Vagina (tissue), 2 donors: ENCODE results near the gene CDH13. TPM values are rescaled to one million over a fixed set of nuclear protein-coding genes. Genes with fewer than 3 reads are reported as not detected.

ENCODE experiments used
- DNase-seq, 2 donors: peaks; one replicate each; pipeline ENCODE4 v3.0.0-alpha.2; 2017; ENCODE audit errors: extremely low spot score in 2 of 2
- H3K27ac ChIP-seq: fragments of 200-600 bp; sonication (generic); one replicate; pipeline ENCODE4 v1.5.1; 2019
- H3K27me3 ChIP-seq: fragments of 200-600 bp; sonication (generic); one replicate; pipeline ENCODE4 v1.5.1; 2019
- H3K36me3 ChIP-seq, 2 donors: fragments of 200-600 bp; sonication (generic); one replicate each; pipeline ENCODE4 v1.5.1; 2017 to 2019
- H3K4me1 ChIP-seq: fragments of 200-600 bp; sonication (generic); one replicate; pipeline ENCODE4 v1.5.1; 2019
- H3K4me3 ChIP-seq, 2 donors: fragments of 200-600 bp; sonication (generic); 1 replicate in 1 of 2; 2 replicates in 1 of 2; pipeline ENCODE4 v1.5.1; 2016 to 2019
- H3K9me3 ChIP-seq: fragments of 200-600 bp; sonication (generic); one replicate; pipeline ENCODE4 v1.5.1; 2019
- CTCF ChIP-seq, 3 experiments: fragments of 450-650 bp in 2 of 3; fragments of 200-600 bp in 1 of 3; sonication (generic) in 1 of 3; IDR thresholded peaks; one replicate each; pipeline ENCODE4 v1.5.1; 2017 to 2019; ENCODE audit warnings: antibody characterized with exemption in 3 of 3, mild to moderate bottlenecking in 2 of 3, moderate library complexity in 2 of 3
- POLR2A ChIP-seq, 2 donors: fragments of 450-650 bp; IDR thresholded peaks; one replicate each; pipeline ENCODE4 v1.6.1; 2017; ENCODE audit warnings: antibody characterized with exemption in 2 of 2, mild to moderate bottlenecking in 2 of 2, moderate library complexity in 2 of 2
- POLR2AphosphoS5 ChIP-seq, 2 donors: sonication (generic); formaldehyde crosslinking; IDR thresholded peaks; one replicate each; pipeline ENCODE4 v1.9.0; 2017; ENCODE audit warnings: antibody characterized with exemption in 2 of 2, mild to moderate bottlenecking in 2 of 2, low read depth in 1 of 2; ENCODE audit not compliant: insufficient read depth in 1 of 2
- intact Hi-C: fragments of 100-400 bp; cut with DNase I; formaldehyde crosslinking; loops from one replicate; pipeline ENCODE4 v1.15.1; 2023
- total RNA-seq: library from RNA; depleted of rRNA; stranded (reverse); fragments of >200 nt; gene quantifications from one replicate; pipeline ENCODE4 v1.2.3, GENCODE V29; 2016

CDH13 gene
- total RNA-seq, 1 donor from 2014 or later: 123 TPM

- no peaks in the 10 kb centered on the region for H3K9me3 ChIP-seq
- DNase-seq: no peak
- peaks cover 51% of the 10 kb centered on the region for H3K4me1 ChIP-seq
- TF ChIP-seq POLR2AphosphoS5 (IDR thresholded peaks at IDR 0.05; ENCODE audit: insufficient read depth in 1 of 2, low read depth in 1 of 2): peak in 1 of 2 donors; percentile 64
- no peak for TF ChIP-seq CTCF (IDR thresholded peaks at IDR 0.05)
- H3K4me3 ChIP-seq: no peak overlapping the region
- no peaks in the 10 kb centered on the region for H3K36me3 ChIP-seq
- intact Hi-C loops: no loop called here
- no peaks in the 10 kb centered on the region for H3K27me3 ChIP-seq
- H3K27ac ChIP-seq: no peak overlapping the region
These were observed 1187.3 kb downstream of the CDH13 start for GRCh38 chr16:83813823-83814658.

- H3K27me3 ChIP-seq: no peaks in the 10 kb centered on the region
- H3K9me3 ChIP-seq: no peaks in the 10 kb centered on the region
- DNase-seq: no peak
- H3K36me3 ChIP-seq: no peaks in the 10 kb centered on the region
- TF ChIP-seq POLR2AphosphoS5 (IDR thresholded peaks at IDR 0.05; ENCODE audit: insufficient read depth in 1 of 2, low read depth in 1 of 2): peak in 1 of 2 donors; percentile 5
- TF ChIP-seq CTCF (IDR thresholded peaks at IDR 0.05): no peak
- no peak for TF ChIP-seq POLR2A (IDR thresholded peaks at IDR 0.05)
- H3K4me3 ChIP-seq: no peak overlapping the region
- no peak overlapping the region for H3K27ac ChIP-seq
- intact Hi-C loops: no loop called here
- H3K4me1 ChIP-seq: peaks cover 46% of the 10 kb centered on the region
These were observed 1187.9 kb downstream of the CDH13 start for GRCh38 chr16:83814659-83814985.

GRCh38 chr16:83817022-83817421 is 1190.3 kb downstream of the CDH13 start:
- no peak for DNase-seq
- no peaks in the 10 kb centered on the region for H3K27me3 ChIP-seq
- H3K36me3 ChIP-seq: no peaks in the 10 kb centered on the region
- H3K4me3 ChIP-seq: no peak overlapping the region
- intact Hi-C loops: no loop called here
- TF ChIP-seq POLR2A (IDR thresholded peaks at IDR 0.05) (no peak), CTCF (IDR thresholded peaks at IDR 0.05) (no peak), POLR2AphosphoS5 (IDR thresholded peaks at IDR 0.05; ENCODE audit: insufficient read depth in 1 of 2, low read depth in 1 of 2) (no peak)
- H3K9me3 ChIP-seq: no peaks in the 10 kb centered on the region
- peaks cover 28% of the 10 kb centered on the region for H3K4me1 ChIP-seq
- no peak overlapping the region for H3K27ac ChIP-seq

- Histone ChIP-seq H3K9me3 (no peaks in the 10 kb centered on the region), H3K27me3 (no peaks in the 10 kb centered on the region), H3K4me3 (no peak overlapping the region), H3K27ac (no peak overlapping the region), H3K36me3 (no peaks in the 10 kb centered on the region), H3K4me1 (peaks cover 25% of the 10 kb centered on the region)
- DNase-seq: no peak
- TF ChIP-seq CTCF (IDR thresholded peaks at IDR 0.05) (no peak), POLR2A (IDR thresholded peaks at IDR 0.05) (no peak), POLR2AphosphoS5 (IDR thresholded peaks at IDR 0.05; ENCODE audit: insufficient read depth in 1 of 2, low read depth in 1 of 2) (no peak)
- intact Hi-C loops: no loop called here
These were observed 1191.5 kb downstream of the CDH13 start for GRCh38 chr16:83818276-83818675.

GRCh38 chr16:83819361-83819760 is 1192.6 kb downstream of the CDH13 start:
- no peak for DNase-seq
- Histone ChIP-seq H3K27me3 (no peaks in the 10 kb centered on the region), H3K36me3 (no peaks in the 10 kb centered on the region), H3K4me3 (no peak overlapping the region), H3K27ac (no peak overlapping the region), H3K4me1 (peaks cover 14% of the 10 kb centered on the region), H3K9me3 (no peaks in the 10 kb centered on the region)
- TF ChIP-seq CTCF (IDR thresholded peaks at IDR 0.05) (no peak), POLR2A (IDR thresholded peaks at IDR 0.05) (no peak), POLR2AphosphoS5 (IDR thresholded peaks at IDR 0.05; ENCODE audit: insufficient read depth in 1 of 2, low read depth in 1 of 2) (no peak)
- intact Hi-C loops: no loop called here
